COLO668 (cell line): ENCODE results near the gene SPTB.

Source experiments
- DNase-seq: peaks from one replicate; lab custom pipeline; 2025; ENCODE audit not compliant: unreplicated experiment; lab: John Stamatoyannopoulos, UW

SPTB gene

DNA sequence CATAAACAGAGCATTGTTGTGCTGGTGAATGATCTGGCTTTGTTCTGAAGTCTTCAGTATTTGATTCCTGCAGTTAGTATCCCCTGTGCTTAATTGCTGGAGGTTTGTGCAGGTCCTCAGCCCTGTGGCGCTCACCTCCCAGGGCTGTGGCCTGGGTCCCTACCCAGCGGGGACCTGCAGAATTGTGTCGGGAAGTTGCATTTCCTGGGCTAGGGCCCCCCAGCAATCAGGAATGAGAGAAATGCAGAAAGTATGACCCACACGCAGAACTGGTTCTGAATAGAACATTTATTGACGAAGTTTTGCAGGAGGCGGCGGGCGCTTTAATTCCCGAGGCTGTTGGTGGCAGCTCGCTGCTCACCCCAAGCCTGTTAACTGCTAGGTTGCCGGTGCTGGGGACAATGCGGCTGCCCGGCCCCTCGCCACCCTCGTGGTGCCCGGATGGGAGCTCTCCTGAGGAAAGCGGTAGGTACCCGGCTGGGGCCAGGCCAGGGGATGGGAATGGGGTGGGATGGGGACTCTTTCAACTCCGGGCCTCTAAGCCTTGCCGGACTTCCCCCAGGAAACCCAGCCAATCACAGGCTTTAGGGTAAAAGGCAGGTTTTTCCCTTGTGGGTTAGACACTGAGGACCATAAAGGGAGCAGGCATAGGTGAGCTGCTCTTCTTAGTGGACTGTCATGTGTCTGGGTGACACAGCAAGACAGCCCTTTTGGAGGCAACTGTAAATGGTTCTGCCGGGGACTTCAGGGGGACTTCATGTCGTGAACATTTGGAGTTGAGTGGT is 163.9 kb downstream of the SPTB start:
- peak; percentile 52 for DNase-seq

DNA sequence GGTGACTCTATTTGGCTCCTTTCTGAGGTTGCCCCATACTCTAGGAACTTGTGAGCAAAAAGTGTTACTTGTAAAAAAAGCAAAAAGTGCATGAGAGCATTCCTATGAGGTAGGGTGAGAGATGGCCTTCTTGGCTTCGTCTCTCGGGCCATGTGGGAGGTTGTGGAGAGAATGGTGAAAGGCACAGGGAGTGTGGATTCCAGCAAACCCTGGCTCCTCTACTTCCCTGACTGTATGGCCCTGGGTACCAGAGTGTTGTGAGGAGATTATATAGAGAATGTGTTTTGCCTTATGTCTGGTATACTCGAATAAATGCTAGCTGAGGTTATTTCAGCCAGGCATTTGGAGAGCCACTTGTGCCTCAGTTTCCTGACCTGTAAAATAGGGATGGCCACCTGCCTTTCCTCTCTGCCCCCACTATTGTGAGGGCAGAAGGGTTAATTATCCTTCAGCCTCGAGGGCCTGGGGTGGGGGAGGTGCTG is 164.5 kb downstream of the SPTB start:
- peak; percentile 67 for DNase-seq

GRCh38 chr14:64714432-64715025 is 165.2 kb downstream of the SPTB start:
- DNase-seq, result no peak

DNA sequence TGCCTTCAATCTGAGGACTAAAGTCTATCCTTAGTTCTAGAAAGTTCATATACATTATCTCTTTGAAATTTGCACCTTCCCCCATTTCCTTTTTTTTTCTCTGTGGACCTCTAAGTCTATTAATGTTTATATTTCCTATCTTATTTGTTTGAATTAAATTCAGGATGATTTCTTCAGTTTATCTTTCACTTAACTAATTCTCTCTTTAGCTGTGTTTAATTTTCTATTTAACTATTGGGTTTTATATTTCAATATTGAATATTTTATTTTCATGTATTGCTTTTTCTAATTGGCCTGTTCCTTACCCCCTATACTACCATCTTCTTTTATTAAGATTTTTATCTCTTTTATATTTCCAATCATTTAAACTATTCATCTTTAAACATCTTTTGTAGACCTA is 166.0 kb downstream of the SPTB start:
- no peak for DNase-seq

GRCh38 chr14:64711039-64711438 is 168.7 kb downstream of the SPTB start:
- DNase-seq, result no peak

- no peak for DNase-seq
Measured at GRCh38 chr14:64709126-64709525, 170.6 kb downstream of the SPTB start.

DNA sequence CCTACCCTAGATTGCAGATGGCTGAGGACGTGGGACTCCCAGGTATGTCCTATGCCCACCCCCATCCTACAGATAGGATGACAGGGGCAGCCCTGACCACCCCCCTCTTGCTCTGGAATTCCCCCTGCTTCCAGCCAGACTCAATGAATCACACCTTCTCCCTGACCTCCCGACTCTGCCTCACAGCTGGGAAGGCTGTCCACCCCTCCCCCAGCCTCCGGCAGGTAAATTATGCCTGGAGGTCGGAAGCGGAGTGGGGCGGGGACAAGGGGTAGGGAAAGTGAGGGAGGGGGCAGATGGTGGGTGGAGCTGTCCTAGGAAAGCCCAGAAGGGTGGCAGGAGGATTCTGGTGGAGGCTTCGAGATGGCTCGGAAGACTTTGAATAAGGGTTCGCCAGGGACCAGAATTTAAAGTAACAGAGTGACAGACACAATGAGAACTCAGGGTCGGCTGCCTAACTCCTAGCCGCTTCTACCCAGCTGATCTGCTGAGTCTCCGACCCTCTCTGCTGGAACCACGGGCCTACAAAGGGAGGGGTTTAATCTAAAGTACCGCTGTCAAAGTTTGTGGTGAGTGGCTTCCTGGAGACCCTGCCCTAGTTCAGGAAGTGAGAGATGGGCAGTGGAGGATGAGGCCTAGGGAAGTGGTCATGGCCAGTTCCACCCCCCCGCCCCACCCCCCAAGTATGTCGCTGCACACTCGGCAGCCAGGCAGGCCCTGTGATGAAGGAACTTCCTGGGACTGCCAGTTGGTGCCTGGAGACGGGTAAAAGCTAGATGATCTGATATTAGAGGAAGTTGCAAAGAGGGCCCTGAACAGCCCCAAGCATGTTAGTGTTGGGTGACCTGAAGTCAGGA is 171.3 kb downstream of the SPTB start:
- peak; percentile 85 for DNase-seq

- no peak for DNase-seq
Measured at GRCh38 chr14:64707661-64708060, 172.0 kb downstream of the SPTB start.

- no peak for DNase-seq
Measured at GRCh38 chr14:64706593-64707193, 173.0 kb downstream of the SPTB start.

- DNase-seq, result no peak
Measured at GRCh38 chr14:64706119-64706592, 173.6 kb downstream of the SPTB start.

DNA sequence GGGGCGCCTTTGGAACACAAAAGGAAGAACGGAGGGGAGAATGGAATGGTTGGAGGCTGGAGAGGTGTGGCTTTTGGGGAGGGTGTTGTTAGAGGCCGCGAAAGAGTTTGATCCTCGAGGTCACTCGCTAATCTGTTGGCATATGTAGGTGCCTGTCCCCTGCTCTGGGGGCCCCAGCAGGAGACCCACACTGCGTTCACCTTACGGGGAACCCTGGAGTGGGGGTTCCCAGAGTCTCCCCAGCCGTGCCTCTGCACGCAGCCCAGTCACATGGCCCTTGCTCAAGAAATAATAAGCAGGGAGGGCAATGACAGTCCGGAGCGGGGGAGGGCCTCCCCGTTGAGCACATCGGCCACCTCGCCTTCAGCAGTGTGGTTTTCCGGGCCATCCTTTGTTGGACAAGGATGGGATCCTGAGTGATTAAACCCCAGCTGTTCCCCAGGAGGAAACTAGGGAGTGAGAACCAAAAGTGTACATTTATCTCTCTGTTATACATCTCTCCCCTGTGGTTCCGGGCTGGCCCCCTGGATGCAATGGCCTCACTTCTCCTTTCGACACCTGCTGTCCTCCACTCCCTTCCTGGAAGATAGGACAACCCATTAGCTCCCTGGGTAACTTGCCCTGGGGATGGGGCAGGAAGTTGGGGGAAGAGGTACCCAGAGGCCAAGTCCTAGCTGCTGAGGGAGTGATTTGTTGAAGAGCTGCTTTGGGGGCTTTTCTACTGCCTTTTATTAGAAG is 174.2 kb downstream of the SPTB start:
- DNase-seq, result peak; percentile 69

DNA sequence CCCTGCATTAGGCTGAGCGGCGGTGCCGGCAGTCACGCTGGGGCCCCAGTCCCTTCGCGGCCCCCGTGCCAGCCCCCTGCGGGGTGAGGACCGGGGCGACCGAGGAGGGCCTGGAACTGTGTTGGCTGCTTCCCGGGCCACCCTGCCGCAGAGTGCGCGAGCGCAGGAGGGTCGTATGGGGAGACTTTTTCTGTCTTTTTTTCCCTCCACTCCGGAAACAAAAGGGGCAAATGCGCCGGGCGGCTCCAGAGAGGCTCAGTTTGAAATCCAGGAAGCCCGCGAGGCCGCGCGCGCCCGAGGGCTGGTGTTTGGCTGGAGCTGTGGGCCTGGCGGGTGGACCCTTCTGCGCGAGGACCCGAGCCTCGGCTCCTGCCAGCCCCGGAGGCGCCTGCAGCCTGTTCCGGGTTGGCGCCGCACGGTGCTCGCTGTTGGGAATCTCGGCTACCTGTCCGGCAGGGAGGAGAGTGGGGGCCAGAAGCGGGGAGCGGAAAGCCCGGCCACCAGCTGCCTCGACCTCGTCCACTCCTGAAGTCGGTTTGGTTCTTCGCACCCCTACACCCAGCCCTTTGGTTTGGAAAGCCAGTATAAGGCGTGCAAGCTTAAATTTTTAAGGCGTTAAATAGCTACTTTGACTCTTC is 174.8 kb downstream of the SPTB start:
- DNase-seq, result peak; percentile 76

DNA sequence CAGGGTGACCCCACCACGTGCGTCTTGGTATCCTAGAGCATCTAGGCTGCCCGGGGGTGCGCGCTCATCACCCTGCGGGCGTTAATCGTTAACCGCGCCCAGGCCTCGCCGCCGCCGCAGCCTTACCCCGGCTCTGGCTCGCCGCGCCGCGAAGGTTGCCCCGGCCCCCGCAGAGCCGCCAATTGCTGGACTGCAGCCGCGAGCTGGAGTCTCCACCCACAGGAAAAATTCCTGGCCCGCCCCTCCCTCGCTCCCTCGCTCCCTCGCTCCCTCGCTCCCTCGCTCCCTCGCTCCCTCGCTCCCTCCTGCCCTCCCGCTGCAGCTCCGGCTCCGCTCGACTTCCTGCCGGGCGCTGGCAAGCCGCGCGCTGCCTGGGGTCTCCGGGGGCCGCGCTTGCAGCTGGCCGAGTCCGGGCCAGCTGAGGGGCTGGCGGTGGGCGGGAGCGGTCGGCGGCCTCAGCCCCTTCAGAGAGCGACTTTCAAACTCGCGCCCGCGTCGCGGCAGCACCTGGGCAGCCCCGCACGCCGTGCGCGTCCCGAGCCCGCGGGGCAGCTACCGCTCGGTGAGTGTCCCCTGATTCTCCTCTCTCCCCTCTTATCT is 175.5 kb downstream of the SPTB start, which contains the start of gene PLEKHG3:
TSS of gene PLEKHG3 (plus strand) at position 282 of the 600 bp plus-strand sequence. CDS start 23,208 bp downstream, outside the sequence.
- peak; percentile 96 for DNase-seq

DNA sequence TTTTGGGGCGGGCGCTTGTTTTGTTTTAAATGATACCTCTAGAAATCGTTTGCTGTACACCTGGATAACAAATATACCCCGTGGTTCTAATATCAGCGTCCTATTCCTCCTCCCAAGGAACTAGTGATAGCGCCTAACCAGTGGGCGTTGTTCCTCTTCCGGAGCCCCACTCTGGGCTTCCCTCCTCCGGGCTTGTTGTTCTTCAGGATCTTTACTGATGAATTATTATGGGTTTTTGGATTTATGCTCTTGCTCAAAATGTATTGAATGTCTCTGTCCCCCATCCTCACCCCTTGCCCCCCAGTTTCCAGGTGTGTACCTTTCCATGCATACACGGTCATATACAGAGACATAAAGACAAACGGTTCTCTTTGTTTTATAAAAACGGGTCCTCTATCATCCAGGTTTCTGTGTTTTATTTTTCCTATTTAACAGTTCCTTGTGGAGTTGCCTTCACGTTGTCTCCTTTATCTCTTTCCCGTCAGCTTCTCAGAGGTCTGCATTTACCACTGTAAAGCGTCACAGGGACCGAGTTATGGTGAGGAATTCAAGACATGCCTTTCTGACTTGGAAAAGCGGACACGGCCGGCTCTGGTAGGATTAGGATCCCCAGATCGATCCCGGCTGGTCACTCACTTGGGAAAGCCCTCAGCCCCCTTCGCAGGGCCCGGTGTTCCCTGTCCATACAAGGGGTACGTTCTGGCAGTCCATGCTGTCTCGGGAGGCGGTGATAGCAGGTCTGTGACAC is 176.1 kb downstream of the SPTB start:
- no peak for DNase-seq

GRCh38 chr14:64702493-64703394 is 177.0 kb downstream of the SPTB start:
- DNase-seq, result peak; percentile 87

DNA sequence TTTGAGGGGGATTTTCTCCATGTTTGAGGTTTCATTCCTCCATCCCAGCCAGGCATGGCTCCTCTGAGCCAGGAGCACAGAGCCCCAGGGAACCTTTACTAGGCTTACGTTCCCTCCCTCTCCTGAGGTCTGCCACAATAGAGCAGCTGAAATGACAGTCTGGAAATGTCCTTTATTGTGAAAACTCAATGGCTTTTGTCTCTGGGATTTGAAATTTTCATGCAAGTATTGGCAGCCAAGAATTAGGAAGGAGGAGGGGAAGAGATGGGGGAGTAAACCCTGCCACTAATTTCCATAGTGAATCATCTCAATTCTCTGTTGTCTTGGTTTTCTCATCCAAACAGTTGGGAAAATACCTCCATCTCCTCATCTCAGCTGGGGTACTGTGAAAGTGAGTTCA is 178.0 kb downstream of the SPTB start:
- no peak for DNase-seq

DNA sequence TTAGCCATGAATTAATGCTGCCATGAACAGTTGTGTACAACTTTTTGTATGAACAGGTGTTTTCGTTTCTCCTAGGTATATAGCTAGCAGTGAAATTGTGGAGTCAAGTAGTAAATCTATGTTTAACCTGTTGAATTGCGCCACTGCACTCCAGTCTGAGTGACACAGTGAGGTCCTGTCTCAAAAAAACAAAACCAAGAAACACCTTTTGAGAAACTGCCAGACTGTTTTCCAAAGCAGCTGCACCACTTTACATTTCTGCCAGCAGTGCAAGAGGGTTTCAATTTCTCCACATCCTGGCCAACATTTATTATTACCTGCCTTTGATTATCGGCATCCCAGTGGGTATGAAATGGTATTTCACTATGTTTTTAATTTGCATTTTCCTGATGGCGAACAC is 178.8 kb downstream of the SPTB start:
- no peak for DNase-seq

DNA sequence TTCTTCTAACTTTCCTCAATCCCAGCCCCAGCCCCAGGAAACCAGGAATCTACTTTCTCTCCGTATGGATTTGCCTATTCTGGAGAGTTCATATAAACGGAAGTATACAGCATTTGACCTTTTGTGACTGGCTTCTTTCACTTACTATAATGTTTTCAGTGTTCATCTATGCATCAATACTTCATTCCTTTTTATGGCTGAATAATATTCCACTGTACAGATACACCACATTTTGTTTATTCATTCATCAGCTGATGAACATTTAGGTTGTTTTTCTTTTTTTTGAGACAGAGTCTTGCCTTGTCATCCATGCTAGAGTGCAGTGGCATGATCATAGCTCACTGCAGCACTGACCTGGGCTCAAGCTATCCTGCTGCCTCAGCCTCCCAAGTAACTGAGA is 179.4 kb downstream of the SPTB start:
- DNase-seq, result no peak
